Keratinocyte (primary cell): Measurements from ENCODE around the gene SLC39A11. TPM values are rescaled to one million over a fixed set of nuclear protein-coding genes. Genes with fewer than 3 reads are reported as not detected.

ENCODE experiments used
- DNase-seq: peaks from one replicate; pipeline ENCODE4 v3.0.0-alpha.2; 2011; ENCODE audit warnings: low read depth, missing footprints, low spot score
- FAIRE-seq: peaks from 2 replicates; lab custom pipeline; 2011; peaks lifted over from hg19 to GRCh38; lab: Jason Lieb, UNC
- H2AFZ ChIP-seq: 2 replicates; pipeline ENCODE4 v1.6.0; 2012; ENCODE audit warnings: low read length, control low read depth, inconsistent platforms; ENCODE audit not compliant: control insufficient read depth
- H3K27ac ChIP-seq: 2 replicates; pipeline ENCODE4 v1.5.1; 2011; ENCODE audit warnings: low read length; ENCODE audit not compliant: control insufficient read depth, insufficient read depth
- H3K27me3 ChIP-seq: 3 replicates; pipeline ENCODE4 v1.6.0; 2011; ENCODE audit warnings: low read length; ENCODE audit not compliant: control insufficient read depth, insufficient read depth; ENCODE audit errors: extremely low read depth
- H3K36me3 ChIP-seq, 2 experiments: 2 replicates in 1 of 2; 3 replicates in 1 of 2; pipeline ENCODE4 v1.5.1; 2011; ENCODE audit warnings: low read length in 2 of 2, mild to moderate bottlenecking in 1 of 2; ENCODE audit not compliant: control insufficient read depth in 2 of 2, insufficient read depth in 2 of 2; ENCODE audit errors: extremely low read depth in 1 of 2
- H3K4me1 ChIP-seq: 3 replicates; pipeline ENCODE4 v1.5.1; 2011; ENCODE audit warnings: low read length; ENCODE audit not compliant: control insufficient read depth, insufficient read depth; ENCODE audit errors: extremely low read depth
- H3K4me2 ChIP-seq: 3 replicates; pipeline ENCODE4 v1.6.0; 2011; ENCODE audit warnings: low read depth, low read length; ENCODE audit not compliant: control insufficient read depth, insufficient read depth; ENCODE audit errors: extremely low read depth
- H3K4me3 ChIP-seq, 3 experiments: fragments of 200-600 bp in 1 of 3; sonication (generic) in 1 of 3; 2 replicates in 2 of 3; 3 replicates in 1 of 3; pipeline ENCODE4 v1.5.1; 2011 to 2016; ENCODE audit warnings: low read length in 3 of 3, mild to moderate bottlenecking in 3 of 3, control low read depth in 2 of 3, inconsistent platforms in 1 of 3, low read depth in 1 of 3, mixed read lengths in 1 of 3, mixed run types in 1 of 3, moderate library complexity in 1 of 3; ENCODE audit not compliant: control insufficient read depth in 2 of 3, insufficient read depth in 2 of 3; ENCODE audit errors: extremely low read depth in 1 of 3
- H3K79me2 ChIP-seq: 2 replicates; pipeline ENCODE4 v1.6.0; 2012; ENCODE audit warnings: low read length; ENCODE audit not compliant: control insufficient read depth, insufficient read depth
- H3K9ac ChIP-seq: 3 replicates; pipeline ENCODE4 v1.6.0; 2011; ENCODE audit warnings: low read length; ENCODE audit not compliant: control insufficient read depth, insufficient read depth; ENCODE audit errors: extremely low read depth
- H3K9me1 ChIP-seq: 3 replicates; pipeline ENCODE4 v1.6.0; 2011; ENCODE audit warnings: low read length; ENCODE audit not compliant: control insufficient read depth, insufficient read depth; ENCODE audit errors: extremely low read depth
- H3K9me3 ChIP-seq: 2 replicates; pipeline ENCODE4 v1.5.1; 2012; ENCODE audit warnings: low read depth, low read length; ENCODE audit not compliant: control insufficient read depth
- H4K20me1 ChIP-seq: 3 replicates; pipeline ENCODE4 v1.6.0; 2011; ENCODE audit warnings: low read length; ENCODE audit not compliant: control insufficient read depth, insufficient read depth; ENCODE audit errors: extremely low read depth
- EZH2 ChIP-seq: IDR thresholded peaks from one replicate; pipeline ENCODE4 v1.6.1; 2012; ENCODE audit warnings: inconsistent platforms, mild to moderate bottlenecking, low read length, moderate library complexity
- dilution Hi-C: fragments of 300-500 bp; cut with MboI; formaldehyde crosslinking; loops from one replicate; pipeline ENCODE4 v1.7.0; 2020; ENCODE audit warnings: low sequenced_read_pairs; ENCODE audit not compliant: extremely low pct_ligation_motif_present
- polyA plus RNA-seq, 5 experiments: library from polyadenylated mRNA; depleted of rRNA in 3 of 5; stranded (reverse) in 3 of 5; stranded (forward) in 1 of 5; unstranded in 1 of 5; fragments of >200 nt; gene quantifications; 1 replicate in 1 of 5; 2 replicates in 3 of 5; 3 replicates in 1 of 5; pipeline versions ENCODE4 v1.2.1 to v1.2.3, GENCODE V29; 2011 to 2012; ENCODE audit warnings: missing spikeins in 2 of 5, low read depth in 1 of 5, low replicate concordance in 1 of 5
- TF ChIP-seq, protein P1 (sequence below), 3 experiments: IDR thresholded peaks in 1 of 3; conservative IDR thresholded peaks in 1 of 3; optimal IDR thresholded peaks in 1 of 3; 2 replicates in 2 of 3; 3 replicates in 1 of 3; pipeline versions ENCODE3 to v1.5.1; 2011; ENCODE audit warnings: low read length in 3 of 3, mild to moderate bottlenecking in 3 of 3, moderate library complexity in 2 of 3, control low read depth in 1 of 3, inconsistent platforms in 1 of 3; ENCODE audit not compliant: insufficient read depth in 2 of 3; ENCODE audit errors: extremely low read depth in 1 of 3

The SLC39A11 gene
- polyA plus RNA-seq, 1 donor (not counting 4 experiments of a cell fraction or from before 2014, with no cell fraction given) = 11.5 TPM

DNA sequence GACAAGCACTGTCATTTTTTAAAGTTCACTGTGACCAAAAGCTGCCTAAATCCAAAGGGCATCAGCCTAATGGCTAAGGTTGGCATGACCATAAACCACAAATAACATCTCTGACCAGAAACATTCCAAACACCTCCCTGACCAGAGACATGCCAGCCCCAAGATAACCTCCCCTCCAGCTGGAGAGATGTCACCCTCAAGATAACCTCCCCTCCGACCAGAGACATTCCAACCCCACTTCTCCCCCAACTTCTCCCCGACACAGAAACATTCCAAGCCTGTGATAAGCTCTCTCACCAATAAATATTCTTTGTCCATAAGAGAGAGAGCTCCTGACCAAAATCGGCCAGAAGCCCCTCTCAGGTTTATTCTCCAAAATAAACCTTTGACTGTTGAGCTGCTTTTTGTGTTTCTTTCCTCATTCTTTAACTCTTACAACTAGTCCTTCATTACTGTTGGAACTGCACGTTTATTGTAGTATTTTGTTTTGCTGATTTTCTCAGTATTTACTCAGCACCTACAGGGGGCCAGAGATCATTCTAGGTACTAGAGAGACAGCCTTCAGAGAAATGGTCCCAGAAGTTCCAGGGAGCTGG lies 325.6 kb downstream of the SLC39A11 start:
- DNase-seq = no peak
- no peak for FAIRE-seq
- Histone ChIP-seq H3K4me1 (no peaks in the 10 kb centered on the region), H3K4me3 (no peak overlapping the region), H3K36me3 (no peaks in the 10 kb centered on the region), H4K20me1 (no peaks in the 10 kb centered on the region), H3K79me2 (no peaks in the 10 kb centered on the region), H3K4me2 (no peak overlapping the region), H3K9ac (no peak overlapping the region), H3K27me3 (no peaks in the 10 kb centered on the region), H3K9me3 (no peaks in the 10 kb centered on the region), H3K27ac (no peak overlapping the region), H2AFZ (no peak overlapping the region), H3K9me1 (no peaks in the 10 kb centered on the region)
- TF ChIP-seq EZH2 = no peak
- dilution Hi-C loops = no loop called here

DNA sequence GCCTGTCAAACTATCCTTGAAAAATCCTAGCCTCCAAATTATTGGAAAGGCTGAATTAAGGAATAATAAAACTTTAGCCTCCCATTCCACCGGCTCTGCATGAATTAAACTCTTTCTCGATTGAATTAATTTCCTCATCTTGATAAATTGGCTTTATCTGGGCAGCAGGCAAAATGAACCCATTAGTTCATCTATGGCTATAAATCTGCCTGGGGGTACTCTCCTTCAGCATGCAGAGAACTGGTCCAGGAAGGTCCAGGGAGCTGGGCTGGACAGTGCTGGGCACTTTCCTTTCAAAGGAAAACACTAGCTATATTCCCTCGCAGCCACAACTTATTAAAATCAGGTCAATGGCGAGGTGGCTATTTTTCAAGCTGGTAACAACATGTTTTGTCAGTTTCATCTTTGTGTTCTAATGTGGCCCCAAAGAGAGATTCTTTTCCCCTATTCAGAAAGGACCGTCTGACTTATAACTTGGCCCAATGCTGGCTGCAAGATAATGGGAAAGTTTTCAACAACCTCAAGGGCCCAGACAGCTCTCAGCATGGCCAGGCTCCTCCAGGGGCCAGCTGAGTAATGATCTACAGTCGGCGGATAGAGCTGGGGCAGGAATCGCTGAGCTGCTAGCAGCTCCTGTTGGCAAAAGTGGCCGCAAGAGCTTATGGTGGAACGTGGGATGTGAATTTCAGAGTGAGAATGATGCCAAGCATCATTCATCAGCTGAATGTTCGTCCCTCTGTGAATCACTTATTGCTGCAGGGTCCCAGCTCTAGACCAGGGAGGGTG lies 326.9 kb downstream of the SLC39A11 start:
- H3K4me1 ChIP-seq = no peaks in the 10 kb centered on the region
- no peak overlapping the region for H2AFZ ChIP-seq
- no peak overlapping the region for H3K27ac ChIP-seq
- H3K27me3 ChIP-seq = no peaks in the 10 kb centered on the region
- H3K9ac ChIP-seq = no peak overlapping the region
- no peaks in the 10 kb centered on the region for H4K20me1 ChIP-seq
- no peak overlapping the region for H3K4me3 ChIP-seq
- no peak overlapping the region for H3K4me2 ChIP-seq
- H3K9me3 ChIP-seq = no peaks in the 10 kb centered on the region
- H3K9me1 ChIP-seq = no peaks in the 10 kb centered on the region
- no peak for TF ChIP-seq EZH2
- TF ChIP-seq, protein P1, sequence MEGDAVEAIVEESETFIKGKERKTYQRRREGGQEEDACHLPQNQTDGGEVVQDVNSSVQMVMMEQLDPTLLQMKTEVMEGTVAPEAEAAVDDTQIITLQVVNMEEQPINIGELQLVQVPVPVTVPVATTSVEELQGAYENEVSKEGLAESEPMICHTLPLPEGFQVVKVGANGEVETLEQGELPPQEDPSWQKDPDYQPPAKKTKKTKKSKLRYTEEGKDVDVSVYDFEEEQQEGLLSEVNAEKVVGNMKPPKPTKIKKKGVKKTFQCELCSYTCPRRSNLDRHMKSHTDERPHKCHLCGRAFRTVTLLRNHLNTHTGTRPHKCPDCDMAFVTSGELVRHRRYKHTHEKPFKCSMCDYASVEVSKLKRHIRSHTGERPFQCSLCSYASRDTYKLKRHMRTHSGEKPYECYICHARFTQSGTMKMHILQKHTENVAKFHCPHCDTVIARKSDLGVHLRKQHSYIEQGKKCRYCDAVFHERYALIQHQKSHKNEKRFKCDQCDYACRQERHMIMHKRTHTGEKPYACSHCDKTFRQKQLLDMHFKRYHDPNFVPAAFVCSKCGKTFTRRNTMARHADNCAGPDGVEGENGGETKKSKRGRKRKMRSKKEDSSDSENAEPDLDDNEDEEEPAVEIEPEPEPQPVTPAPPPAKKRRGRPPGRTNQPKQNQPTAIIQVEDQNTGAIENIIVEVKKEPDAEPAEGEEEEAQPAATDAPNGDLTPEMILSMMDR (optimal IDR thresholded peaks at IDR 0.05 in 1 of 3, IDR thresholded peaks at IDR 0.05 in 1 of 3, conservative IDR thresholded peaks at IDR 0.05 in 1 of 3; ENCODE audit: extremely low read depth in 1 of 3, insufficient read depth in 2 of 3, low read length in 3 of 3) = no peak
- DNase-seq (no peak), FAIRE-seq (no peak)
- no peaks in the 10 kb centered on the region for H3K79me2 ChIP-seq
- no peaks in the 10 kb centered on the region for H3K36me3 ChIP-seq
- dilution Hi-C loops = no loop called here
